Epidermal melanocyte (primary cell): Measurements from ENCODE around the gene SLC35F1.
"Not testable (repeated sequence)": the region's sequence is repeated elsewhere in the genome, so short reads cannot be mapped to it uniquely, and the experiment has no call there.

Source experiments
- DNase-seq: peaks from one replicate; pipeline ENCODE4 v3.0.0; 2011; ENCODE audit warnings: low spot score; ENCODE audit not compliant: insufficient read length

SLC35F1 gene

GRCh38 chr6:117927866-117928265, 20.8 kb downstream of the SLC35F1 start:
- no peak for DNase-seq

GRCh38 chr6:117928833-117929232, 21.8 kb downstream of the SLC35F1 start:
- no peak for DNase-seq

GRCh38 chr6:117929501-117929900, 22.4 kb downstream of the SLC35F1 start:
- no peak for DNase-seq

GRCh38 chr6:117930645-117931044, 23.6 kb downstream of the SLC35F1 start:
- DNase-seq, result no peak

- DNase-seq, result no peak
Measured at GRCh38 chr6:117932001-117932400, 24.9 kb downstream of the SLC35F1 start.

GRCh38 chr6:117932676-117933075, 25.6 kb downstream of the SLC35F1 start:
- no peak for DNase-seq

GRCh38 chr6:117933471-117933870, 26.4 kb downstream of the SLC35F1 start:
- peak; percentile 44 for DNase-seq

- DNase-seq, result no peak
Measured at GRCh38 chr6:117938311-117938995, 31.4 kb downstream of the SLC35F1 start.

GRCh38 chr6:117947234-117947633, 40.2 kb downstream of the SLC35F1 start:
- no peak for DNase-seq

GRCh38 chr6:117951783-117952182, 44.7 kb downstream of the SLC35F1 start:
- no peak for DNase-seq

GRCh38 chr6:117955684-117956256, 48.7 kb downstream of the SLC35F1 start:
- DNase-seq, result no peak

- DNase-seq, result no peak
Measured at GRCh38 chr6:117956386-117956785, 49.3 kb downstream of the SLC35F1 start.

GRCh38 chr6:117958536-117958935, 51.5 kb downstream of the SLC35F1 start:
- DNase-seq, result no peak

- DNase-seq, result no peak
Measured at GRCh38 chr6:117960877-117961276, 53.8 kb downstream of the SLC35F1 start.

GRCh38 chr6:117961301-117961700, 54.2 kb downstream of the SLC35F1 start:
- no peak for DNase-seq

GRCh38 chr6:117965763-117966162, 58.7 kb downstream of the SLC35F1 start:
- not testable (repeated sequence) for DNase-seq

- DNase-seq, result no peak
Measured at GRCh38 chr6:117971637-117972036, 64.6 kb downstream of the SLC35F1 start.

GRCh38 chr6:117974914-117975627, 68.0 kb downstream of the SLC35F1 start:
- no peak for DNase-seq

GRCh38 chr6:117976030-117976651, 69.1 kb downstream of the SLC35F1 start:
- no peak for DNase-seq

- DNase-seq, result no peak
Measured at GRCh38 chr6:117985916-117986315, 78.9 kb downstream of the SLC35F1 start.

GRCh38 chr6:117986396-117986795, 79.3 kb downstream of the SLC35F1 start:
- no peak for DNase-seq

GRCh38 chr6:117989086-117989485, 82.0 kb downstream of the SLC35F1 start:
- no peak for DNase-seq
